Esophagus squamous epithelium (tissue), 4 donors: ENCODE data around the gene MBP.

Experiments
- POLR2A ChIP-seq, 4 donors: fragments of 450-650 bp; IDR thresholded peaks; one replicate each; pipeline ENCODE4 v1.6.1; 2017; ENCODE audit warnings: antibody characterized with exemption in 4 of 4, mild to moderate bottlenecking in 4 of 4, moderate library complexity in 3 of 4
- TF ChIP-seq, protein P1 (sequence below), 6 experiments: fragments of 450-650 bp in 4 of 6; fragments of 200-600 bp in 2 of 6; sonication (generic) in 2 of 6; IDR thresholded peaks; one replicate each; pipeline ENCODE4 v1.5.1; 2016 to 2019; ENCODE audit warnings: antibody characterized with exemption in 6 of 6, mild to moderate bottlenecking in 4 of 6, moderate library complexity in 4 of 6

DNA sequence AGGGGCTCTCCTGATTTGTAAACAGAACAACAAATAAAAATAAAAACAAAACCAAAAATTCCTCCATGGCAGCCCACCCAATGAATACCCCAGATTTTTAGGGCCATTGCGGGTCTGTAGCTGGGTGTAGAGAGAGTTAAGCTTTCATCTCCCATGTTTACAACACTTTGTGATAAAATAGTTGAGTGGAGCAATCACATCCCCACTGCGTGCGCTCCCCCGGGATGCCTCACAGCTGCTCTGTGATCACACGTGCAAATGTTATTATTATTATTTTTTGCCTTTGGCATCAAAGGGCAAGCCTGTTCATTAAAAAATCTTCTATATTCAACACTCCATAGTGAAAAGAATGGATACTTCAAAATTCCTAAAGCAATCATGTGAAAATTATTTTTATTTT lies 118.0 kb downstream of the MBP start:
- TF ChIP-seq, protein P1, sequence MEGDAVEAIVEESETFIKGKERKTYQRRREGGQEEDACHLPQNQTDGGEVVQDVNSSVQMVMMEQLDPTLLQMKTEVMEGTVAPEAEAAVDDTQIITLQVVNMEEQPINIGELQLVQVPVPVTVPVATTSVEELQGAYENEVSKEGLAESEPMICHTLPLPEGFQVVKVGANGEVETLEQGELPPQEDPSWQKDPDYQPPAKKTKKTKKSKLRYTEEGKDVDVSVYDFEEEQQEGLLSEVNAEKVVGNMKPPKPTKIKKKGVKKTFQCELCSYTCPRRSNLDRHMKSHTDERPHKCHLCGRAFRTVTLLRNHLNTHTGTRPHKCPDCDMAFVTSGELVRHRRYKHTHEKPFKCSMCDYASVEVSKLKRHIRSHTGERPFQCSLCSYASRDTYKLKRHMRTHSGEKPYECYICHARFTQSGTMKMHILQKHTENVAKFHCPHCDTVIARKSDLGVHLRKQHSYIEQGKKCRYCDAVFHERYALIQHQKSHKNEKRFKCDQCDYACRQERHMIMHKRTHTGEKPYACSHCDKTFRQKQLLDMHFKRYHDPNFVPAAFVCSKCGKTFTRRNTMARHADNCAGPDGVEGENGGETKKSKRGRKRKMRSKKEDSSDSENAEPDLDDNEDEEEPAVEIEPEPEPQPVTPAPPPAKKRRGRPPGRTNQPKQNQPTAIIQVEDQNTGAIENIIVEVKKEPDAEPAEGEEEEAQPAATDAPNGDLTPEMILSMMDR (IDR thresholded peaks at IDR 0.05) = no peak
- TF ChIP-seq POLR2A (IDR thresholded peaks at IDR 0.05) = no peak
